Amygdala (tissue), 56 donors: ENCODE data around the gene TERF2IP.

ENCODE experiments used
- DNase-seq, 56 donors: peaks; one replicate each; lab custom pipeline; 2025; lab: John Stamatoyannopoulos, UW

Gene TERF2IP

GRCh38 chr16:75635036-75635435, 12.5 kb upstream of the TERF2IP start:
- no peak for DNase-seq

DNA sequence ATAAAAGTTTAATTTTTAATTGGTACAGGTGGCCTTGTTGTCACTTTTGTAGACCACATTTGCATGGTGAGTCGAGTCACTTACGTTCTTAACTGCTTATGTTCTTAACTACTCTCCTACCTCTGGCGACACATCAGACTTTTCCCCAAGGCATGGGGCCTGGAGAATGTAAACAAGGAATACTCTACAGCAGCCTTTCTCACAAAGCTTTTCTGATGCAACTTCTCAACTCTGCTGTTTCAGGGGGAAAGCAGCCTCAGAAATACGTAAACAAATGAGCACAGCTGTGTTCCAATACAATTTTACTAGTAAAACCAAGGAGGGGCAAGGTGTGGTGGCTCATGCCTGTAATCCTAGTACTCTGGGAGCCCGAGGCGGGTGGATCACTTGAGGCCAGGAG, 7.0 kb upstream of the TERF2IP start:
- DNase-seq: no peak

DNA sequence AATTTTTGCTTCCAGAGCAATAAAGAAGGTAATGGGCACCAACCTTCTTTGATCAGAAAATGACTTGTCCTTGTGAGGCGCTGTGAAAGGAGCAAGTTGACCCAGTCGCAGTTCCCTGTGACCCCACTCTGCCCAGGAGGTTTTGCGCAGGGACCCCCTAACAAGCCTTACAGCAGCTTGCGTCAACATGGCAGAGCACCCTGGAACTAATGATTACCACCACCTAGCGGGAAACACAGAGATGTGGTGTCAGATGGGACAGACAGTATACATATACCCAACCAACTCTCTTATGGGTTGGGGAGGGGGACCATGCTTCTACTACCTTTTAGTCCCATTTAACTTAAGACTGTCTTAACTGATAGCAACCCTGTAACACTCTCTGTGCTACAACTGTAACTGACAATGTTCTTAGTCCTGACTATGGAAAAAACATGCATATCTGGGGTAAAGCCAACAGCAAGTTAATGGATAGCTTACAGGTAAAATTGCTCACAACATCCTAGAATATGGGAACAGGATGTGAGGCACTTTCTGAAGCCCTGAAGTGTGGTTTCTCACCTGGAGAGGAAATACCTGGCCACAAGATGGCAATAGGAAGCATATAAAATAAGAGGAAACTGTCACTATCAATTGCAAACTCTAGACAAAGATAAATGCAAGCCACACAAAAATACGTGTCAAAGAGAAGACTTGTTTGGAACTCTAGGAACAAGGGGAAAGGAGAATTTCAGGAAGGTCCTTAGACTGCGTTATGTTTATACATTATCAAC, 3.1 kb upstream of the TERF2IP start:
- DNase-seq: no peak

DNA sequence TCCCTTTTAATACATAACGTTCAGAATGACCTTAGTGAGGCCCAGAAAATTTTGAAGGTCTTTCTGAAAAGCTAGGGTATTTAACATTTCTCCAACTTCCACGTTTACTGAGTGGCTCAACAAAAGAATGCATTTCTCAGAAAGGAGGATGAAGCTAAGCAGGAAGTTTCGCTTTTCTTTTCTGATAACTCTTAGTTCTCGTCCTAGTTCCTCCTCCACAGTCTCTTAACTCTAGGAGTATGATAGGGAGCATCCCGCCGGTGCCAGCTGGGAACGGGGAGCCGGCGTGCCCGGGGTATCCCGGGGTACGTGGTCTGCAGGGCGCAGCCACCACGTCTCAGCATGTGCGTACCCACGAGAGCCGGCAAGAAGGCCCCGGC, 471 bp upstream of the TERF2IP start:
- no peak for DNase-seq

- peak in 55 of 56 donors; percentile 19 to 90 (median 71) for DNase-seq
Observed at GRCh38 chr16:75648265-75649076, 898 bp downstream of the TERF2IP start.

- no peak for DNase-seq
Observed at GRCh38 chr16:75653922-75654321, 6.3 kb downstream of the TERF2IP start.

DNA sequence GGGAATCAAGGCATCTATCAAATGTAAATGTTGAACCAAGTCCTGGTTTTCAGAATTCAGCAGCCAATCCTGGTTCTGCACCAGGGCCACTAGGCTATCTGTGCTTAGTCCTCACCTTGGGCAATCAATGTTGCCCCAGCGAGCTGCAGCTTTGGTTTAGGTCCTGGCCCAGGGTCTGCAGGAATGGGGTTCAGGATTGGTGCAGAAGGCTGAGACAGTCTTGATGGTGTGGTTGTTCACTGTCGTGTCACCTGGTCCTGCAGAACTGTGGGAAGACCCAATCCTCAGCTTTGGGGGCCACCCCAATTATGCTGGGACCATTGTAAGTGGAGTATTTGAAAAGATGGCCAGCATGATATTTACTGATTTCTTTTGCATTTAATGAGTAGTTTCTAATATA, 10.6 kb downstream of the TERF2IP start:
- DNase-seq: no peak

DNA sequence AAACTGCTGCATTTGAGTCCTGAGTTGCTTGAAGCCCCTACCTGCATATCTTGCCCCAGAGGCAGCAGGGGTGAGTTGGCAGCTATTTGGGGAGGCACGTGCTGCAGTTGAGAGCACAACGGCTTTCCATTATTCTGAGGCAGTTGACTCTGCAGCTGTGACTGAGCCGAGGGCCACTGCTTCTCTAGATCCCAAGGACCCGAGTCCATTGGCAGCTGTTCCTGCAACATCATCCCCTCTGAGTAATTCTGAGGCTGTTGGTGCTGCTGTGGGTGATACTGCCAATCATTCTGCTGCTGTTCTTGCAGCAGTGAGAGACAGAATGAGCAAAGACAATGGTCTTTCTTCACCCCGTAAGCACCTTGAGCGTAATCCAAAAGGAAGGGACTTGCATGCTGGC, 12.7 kb downstream of the TERF2IP start:
- peak in 42 of 56 donors; percentile 2 to 71 (median 26) for DNase-seq

DNA sequence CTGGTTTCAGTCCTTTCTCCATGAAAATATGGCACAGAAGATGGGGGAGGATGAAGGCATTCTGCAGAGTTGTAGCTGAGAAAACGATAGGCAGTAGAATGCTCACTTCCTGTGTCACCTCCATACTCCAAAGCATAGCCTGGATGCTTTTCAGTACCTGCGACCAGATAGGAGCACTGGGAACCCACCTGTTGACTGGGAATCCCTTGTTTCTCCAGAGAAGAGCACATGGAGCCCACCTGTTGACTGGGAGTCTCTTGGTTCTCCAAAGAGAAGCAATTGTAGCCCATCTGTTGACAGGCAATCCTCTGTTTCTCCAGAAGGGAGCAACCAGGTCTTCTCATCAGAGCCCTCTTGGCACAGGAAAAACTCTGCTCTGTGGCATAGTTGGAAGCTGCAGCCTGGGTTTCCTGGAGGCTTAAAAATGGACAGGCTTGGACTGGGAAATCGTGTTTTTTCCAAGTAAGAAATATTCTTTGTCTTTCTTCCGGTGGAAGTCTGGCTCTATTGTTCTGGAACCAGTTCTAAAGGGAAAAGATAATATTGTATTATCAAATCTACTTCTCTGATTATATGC, 13.2 kb downstream of the TERF2IP start:
- peak in 5 of 56 donors; percentile 12 to 21 (median 14) for DNase-seq

GRCh38 chr16:75667503-75667902, 19.9 kb downstream of the TERF2IP start:
- DNase-seq: no peak

DNA sequence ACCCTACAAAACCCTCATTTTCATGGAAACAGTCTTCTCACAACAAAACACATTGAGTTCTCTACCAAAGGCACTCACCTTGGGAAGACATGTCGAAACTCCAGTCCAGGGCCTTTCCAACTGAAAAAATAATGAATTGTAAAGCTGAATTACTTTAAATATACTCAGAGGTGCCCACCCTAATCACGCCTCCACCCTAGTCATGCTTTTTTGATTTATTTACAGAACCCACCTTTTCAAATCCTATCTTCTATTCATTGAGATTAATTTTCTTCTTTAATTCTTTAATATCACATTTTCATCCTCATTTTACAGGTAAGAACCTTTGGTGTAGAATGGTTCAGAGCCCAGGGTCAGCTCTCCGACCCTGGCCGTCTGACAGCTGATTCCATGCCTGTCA, 29.3 kb downstream of the TERF2IP start, which contains the start of gene CPHXL2:
CPHXL2 (minus strand) TSS at position 101 of the 400 bp plus-strand sequence; CDS start at position 91, 10 bp downstream.
- DNase-seq: no peak

DNA sequence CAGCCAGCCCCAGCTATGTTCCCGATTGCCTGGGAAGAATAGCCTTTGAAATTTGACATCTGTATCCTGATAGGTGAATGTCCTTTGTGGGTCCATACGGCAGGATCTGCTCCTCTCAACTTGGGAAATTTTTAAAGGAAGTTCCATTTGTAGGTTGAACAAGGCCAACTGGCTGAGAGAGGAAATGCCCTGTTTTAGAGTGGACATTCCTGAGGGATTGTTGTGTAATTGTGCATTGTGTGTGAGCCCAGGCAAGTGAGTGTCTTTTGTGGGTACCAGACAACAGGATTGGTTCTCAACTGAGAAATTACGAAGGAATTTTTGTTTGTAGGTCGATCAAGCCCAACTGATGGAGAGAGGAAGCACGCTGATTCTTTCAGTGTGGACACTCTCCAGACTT, 31.8 kb downstream of the TERF2IP start:
- DNase-seq: no peak

- no peak for DNase-seq
Observed at GRCh38 chr16:75682308-75682707, 34.7 kb downstream of the TERF2IP start.

- DNase-seq: no peak
Observed at GRCh38 chr16:75687361-75687760, 39.8 kb downstream of the TERF2IP start.

- DNase-seq: no peak
Observed at GRCh38 chr16:75695708-75696107, 48.1 kb downstream of the TERF2IP start.

- no peak for DNase-seq
Observed at GRCh38 chr16:75697571-75697970, 50.0 kb downstream of the TERF2IP start.

DNA sequence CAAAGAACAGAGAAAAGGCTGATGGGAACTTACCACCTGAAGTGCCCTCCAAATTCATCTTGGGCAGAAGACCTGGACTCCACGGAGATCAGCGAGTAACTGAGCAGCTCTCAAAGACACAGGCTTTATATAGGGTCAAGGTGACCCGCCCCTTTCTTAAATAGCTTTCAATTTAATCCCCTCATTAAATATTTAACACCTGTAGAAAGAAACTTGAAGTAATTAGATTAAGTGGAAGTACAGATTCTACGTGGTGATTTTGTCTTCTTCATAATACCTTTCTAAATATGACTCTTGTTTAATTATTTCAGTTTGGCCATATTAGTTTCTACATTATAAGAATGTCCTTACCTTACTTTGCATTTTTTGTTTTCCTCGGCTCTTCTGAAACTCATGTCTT, 53.8 kb downstream of the TERF2IP start, which contains the start of gene DUXB:
DUXB (minus strand) TSS at position 101 of the 400 bp plus-strand sequence; CDS start at position 58, 43 bp downstream.
- no peak for DNase-seq

DNA sequence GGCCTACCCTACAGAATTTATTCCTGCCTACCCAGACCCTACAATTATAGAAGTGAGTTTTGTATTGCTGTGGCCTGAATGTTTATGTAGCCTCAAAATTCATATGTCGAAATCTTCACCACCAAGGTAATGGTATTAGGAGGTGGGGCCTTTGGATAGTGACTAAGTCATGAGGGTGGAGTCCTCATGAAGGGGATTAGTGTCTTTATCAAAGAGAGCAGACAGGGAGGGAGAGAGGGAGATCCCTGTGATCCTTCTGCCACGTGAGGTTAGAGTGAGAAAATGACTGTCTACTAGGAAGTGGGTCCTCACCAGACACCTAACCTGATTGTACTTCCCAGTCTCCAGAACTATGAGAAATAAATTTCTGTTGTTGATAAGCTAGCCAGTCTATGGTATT, 54.7 kb downstream of the TERF2IP start:
- DNase-seq: no peak

DNA sequence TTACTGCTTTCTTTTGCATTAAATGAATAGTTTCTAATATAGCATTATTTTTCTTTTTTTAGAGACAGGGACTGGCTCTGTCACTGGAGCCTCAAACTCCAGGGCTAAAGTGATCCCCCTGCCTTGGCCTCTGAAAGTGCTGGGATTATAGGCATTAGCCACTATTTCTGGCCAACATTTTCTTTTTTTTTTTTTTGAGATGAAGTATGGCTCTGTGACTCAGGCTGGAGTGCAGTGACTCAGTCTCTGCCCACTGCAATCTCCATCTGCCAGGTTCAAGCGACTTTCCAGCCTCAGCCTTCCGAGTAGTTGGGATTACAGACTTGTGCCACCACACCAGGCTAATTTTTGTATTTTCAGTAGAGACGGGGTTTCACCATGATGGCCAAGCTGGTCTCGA, 55.7 kb downstream of the TERF2IP start:
- DNase-seq: no peak
